ENCODE measurements around the gene NUP153. TPM values are rescaled to one million over a fixed set of nuclear protein-coding genes. Genes with fewer than 3 reads are reported as not detected.

NUP153 gene
- total RNA-seq, 1 experiment from 2014 or later, result 67.0 TPM

DNA sequence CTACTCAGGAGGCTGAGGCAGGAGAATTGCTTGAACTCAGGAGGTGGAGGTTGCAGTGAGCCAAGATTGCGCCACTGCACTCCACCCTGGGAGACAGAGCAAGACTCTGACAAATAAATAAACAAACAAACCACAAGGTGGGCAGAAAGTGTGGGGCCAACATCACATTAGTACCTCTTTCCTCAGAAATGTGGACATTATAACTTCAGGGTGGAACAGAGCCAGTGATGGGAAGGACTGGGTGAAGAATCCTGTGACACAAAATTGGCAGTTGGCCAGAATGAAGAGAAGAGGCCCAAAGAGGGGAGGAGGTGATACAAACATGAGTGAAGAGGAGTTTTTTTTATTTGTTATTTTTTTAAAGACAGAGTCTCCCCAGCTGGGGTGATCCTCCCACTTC lies 50.6 kb downstream of the NUP153 start (continued):
- TF ChIP-seq, protein P1, sequence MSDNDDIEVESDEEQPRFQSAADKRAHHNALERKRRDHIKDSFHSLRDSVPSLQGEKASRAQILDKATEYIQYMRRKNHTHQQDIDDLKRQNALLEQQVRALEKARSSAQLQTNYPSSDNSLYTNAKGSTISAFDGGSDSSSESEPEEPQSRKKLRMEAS (CRISPR knock-in tag; IDR thresholded peaks at IDR 0.05), result no peak
- TF ChIP-seq, protein P2, sequence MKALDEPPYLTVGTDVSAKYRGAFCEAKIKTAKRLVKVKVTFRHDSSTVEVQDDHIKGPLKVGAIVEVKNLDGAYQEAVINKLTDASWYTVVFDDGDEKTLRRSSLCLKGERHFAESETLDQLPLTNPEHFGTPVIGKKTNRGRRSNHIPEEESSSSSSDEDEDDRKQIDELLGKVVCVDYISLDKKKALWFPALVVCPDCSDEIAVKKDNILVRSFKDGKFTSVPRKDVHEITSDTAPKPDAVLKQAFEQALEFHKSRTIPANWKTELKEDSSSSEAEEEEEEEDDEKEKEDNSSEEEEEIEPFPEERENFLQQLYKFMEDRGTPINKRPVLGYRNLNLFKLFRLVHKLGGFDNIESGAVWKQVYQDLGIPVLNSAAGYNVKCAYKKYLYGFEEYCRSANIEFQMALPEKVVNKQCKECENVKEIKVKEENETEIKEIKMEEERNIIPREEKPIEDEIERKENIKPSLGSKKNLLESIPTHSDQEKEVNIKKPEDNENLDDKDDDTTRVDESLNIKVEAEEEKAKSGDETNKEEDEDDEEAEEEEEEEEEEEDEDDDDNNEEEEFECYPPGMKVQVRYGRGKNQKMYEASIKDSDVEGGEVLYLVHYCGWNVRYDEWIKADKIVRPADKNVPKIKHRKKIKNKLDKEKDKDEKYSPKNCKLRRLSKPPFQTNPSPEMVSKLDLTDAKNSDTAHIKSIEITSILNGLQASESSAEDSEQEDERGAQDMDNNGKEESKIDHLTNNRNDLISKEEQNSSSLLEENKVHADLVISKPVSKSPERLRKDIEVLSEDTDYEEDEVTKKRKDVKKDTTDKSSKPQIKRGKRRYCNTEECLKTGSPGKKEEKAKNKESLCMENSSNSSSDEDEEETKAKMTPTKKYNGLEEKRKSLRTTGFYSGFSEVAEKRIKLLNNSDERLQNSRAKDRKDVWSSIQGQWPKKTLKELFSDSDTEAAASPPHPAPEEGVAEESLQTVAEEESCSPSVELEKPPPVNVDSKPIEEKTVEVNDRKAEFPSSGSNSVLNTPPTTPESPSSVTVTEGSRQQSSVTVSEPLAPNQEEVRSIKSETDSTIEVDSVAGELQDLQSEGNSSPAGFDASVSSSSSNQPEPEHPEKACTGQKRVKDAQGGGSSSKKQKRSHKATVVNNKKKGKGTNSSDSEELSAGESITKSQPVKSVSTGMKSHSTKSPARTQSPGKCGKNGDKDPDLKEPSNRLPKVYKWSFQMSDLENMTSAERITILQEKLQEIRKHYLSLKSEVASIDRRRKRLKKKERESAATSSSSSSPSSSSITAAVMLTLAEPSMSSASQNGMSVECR (CRISPR knock-in tag; IDR thresholded peaks at IDR 0.05; ENCODE audit: borderline replicate concordance), result no peak
- TF ChIP-seq, protein P3, sequence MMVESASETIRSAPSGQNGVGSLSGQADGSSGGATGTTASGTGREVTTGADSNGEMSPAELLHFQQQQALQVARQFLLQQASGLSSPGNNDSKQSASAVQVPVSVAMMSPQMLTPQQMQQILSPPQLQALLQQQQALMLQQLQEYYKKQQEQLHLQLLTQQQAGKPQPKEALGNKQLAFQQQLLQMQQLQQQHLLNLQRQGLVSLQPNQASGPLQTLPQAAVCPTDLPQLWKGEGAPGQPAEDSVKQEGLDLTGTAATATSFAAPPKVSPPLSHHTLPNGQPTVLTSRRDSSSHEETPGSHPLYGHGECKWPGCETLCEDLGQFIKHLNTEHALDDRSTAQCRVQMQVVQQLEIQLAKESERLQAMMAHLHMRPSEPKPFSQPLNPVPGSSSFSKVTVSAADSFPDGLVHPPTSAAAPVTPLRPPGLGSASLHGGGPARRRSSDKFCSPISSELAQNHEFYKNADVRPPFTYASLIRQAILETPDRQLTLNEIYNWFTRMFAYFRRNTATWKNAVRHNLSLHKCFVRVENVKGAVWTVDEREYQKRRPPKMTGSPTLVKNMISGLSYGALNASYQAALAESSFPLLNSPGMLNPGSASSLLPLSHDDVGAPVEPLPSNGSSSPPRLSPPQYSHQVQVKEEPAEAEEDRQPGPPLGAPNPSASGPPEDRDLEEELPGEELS (CRISPR knock-in tag; IDR thresholded peaks at IDR 0.05), result no peak
- no peak for TF ChIP-seq JAZF1 (CRISPR knock-in tag; IDR thresholded peaks at IDR 0.05)
- no peak for TF ChIP-seq SOX15 (CRISPR knock-in tag; IDR thresholded peaks at IDR 0.05)
- TF ChIP-seq ELF4 (CRISPR knock-in tag; IDR thresholded peaks at IDR 0.05; ENCODE audit: low read depth), result no peak

- DNase-seq (ENCODE audit: low spot score), result no peak
- Mint-ChIP-seq H3K4me3 (no peak overlapping the region), H3K4me1 (no peaks in the 10 kb centered on the region), H3K27ac (peak overlapping the region; percentile 77), H3K27me3 (ENCODE audit: low read depth) (no peaks in the 10 kb centered on the region), H3K9me3 (no peaks in the 10 kb centered on the region), H3K36me3 (peaks cover 52% of the 10 kb centered on the region)
- ChIA-PET CTCF (no interaction called here), POLR2A (no interaction called here)
- no peak for ATAC-seq
- TF ChIP-seq CREB1 (CRISPR knock-in tag; IDR thresholded peaks at IDR 0.05), result no peak
- TF ChIP-seq, protein P4, sequence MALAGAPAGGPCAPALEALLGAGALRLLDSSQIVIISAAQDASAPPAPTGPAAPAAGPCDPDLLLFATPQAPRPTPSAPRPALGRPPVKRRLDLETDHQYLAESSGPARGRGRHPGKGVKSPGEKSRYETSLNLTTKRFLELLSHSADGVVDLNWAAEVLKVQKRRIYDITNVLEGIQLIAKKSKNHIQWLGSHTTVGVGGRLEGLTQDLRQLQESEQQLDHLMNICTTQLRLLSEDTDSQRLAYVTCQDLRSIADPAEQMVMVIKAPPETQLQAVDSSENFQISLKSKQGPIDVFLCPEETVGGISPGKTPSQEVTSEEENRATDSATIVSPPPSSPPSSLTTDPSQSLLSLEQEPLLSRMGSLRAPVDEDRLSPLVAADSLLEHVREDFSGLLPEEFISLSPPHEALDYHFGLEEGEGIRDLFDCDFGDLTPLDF (CRISPR knock-in tag; IDR thresholded peaks at IDR 0.05), result no peak
- no peak for TF ChIP-seq GRHL2 (CRISPR knock-in tag; IDR thresholded peaks at IDR 0.05; ENCODE audit: insufficient replicate concordance, severe bottlenecking)
- TF ChIP-seq, protein P5, sequence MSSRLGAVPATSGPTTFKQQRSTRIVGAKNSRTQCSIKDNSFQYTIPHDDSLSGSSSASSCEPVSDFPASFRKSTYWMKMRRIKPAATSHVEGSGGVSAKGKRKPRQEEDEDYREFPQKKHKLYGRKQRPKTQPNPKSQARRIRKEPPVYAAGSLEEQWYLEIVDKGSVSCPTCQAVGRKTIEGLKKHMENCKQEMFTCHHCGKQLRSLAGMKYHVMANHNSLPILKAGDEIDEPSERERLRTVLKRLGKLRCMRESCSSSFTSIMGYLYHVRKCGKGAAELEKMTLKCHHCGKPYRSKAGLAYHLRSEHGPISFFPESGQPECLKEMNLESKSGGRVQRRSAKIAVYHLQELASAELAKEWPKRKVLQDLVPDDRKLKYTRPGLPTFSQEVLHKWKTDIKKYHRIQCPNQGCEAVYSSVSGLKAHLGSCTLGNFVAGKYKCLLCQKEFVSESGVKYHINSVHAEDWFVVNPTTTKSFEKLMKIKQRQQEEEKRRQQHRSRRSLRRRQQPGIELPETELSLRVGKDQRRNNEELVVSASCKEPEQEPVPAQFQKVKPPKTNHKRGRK (CRISPR knock-in tag; IDR thresholded peaks at IDR 0.05; ENCODE audit: borderline replicate concordance), result no peak
- TF ChIP-seq FOXP1 (CRISPR knock-in tag; IDR thresholded peaks at IDR 0.05; ENCODE audit: borderline replicate concordance), result no peak
- TF ChIP-seq AR (CRISPR knock-in tag; IDR thresholded peaks at IDR 0.05), result no peak
- TF ChIP-seq HMGA2 (CRISPR knock-in tag; IDR thresholded peaks at IDR 0.05), result no peak
- TF ChIP-seq TP53 (CRISPR knock-in tag; IDR thresholded peaks at IDR 0.05), result no peak
- no peak for TF ChIP-seq CREM (CRISPR knock-in tag; IDR thresholded peaks at IDR 0.05)
- TF ChIP-seq FOXJ3 (CRISPR knock-in tag; IDR thresholded peaks at IDR 0.05; ENCODE audit: borderline replicate concordance), result no peak
- no peak for TF ChIP-seq ZNF396 (CRISPR knock-in tag; IDR thresholded peaks at IDR 0.05; ENCODE audit: borderline replicate concordance)
- no peak for TF ChIP-seq ZBTB21 (CRISPR knock-in tag; IDR thresholded peaks at IDR 0.05; ENCODE audit: borderline replicate concordance)
- TF ChIP-seq CTCF (IDR thresholded peaks at IDR 0.05), result no peak
- no peak for TF ChIP-seq ERG (CRISPR knock-in tag; IDR thresholded peaks at IDR 0.05)
- TF ChIP-seq NFE2L1 (CRISPR knock-in tag; IDR thresholded peaks at IDR 0.05), result no peak
Observed at GRCh38 chr6:17653198-17653882, 53.4 kb downstream of the NUP153 start.

Data from WTC11 (cell line).